ENCODE measurements around the gene PTPN9.

PTPN9 gene

GRCh38 chr15:75597667-75598341 lies 18.7 kb upstream of the PTPN9 start:
- Mint-ChIP-seq H3K4me1 (no peaks in the 10 kb centered on the region), H3K27me3 (ENCODE audit: low read depth) (no peaks in the 10 kb centered on the region), H3K27ac (no peak overlapping the region), H3K36me3 (ENCODE audit: low read depth) (peaks cover 48% of the 10 kb centered on the region), H3K9me3 (no peaks in the 10 kb centered on the region), H3K4me3 (no peak overlapping the region)
- TF ChIP-seq, protein P1, sequence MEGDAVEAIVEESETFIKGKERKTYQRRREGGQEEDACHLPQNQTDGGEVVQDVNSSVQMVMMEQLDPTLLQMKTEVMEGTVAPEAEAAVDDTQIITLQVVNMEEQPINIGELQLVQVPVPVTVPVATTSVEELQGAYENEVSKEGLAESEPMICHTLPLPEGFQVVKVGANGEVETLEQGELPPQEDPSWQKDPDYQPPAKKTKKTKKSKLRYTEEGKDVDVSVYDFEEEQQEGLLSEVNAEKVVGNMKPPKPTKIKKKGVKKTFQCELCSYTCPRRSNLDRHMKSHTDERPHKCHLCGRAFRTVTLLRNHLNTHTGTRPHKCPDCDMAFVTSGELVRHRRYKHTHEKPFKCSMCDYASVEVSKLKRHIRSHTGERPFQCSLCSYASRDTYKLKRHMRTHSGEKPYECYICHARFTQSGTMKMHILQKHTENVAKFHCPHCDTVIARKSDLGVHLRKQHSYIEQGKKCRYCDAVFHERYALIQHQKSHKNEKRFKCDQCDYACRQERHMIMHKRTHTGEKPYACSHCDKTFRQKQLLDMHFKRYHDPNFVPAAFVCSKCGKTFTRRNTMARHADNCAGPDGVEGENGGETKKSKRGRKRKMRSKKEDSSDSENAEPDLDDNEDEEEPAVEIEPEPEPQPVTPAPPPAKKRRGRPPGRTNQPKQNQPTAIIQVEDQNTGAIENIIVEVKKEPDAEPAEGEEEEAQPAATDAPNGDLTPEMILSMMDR (IDR thresholded peaks at IDR 0.05; ENCODE audit: unreplicated experiment in 3 of 3), result peak in 2 of 3 experiments; percentile 24

DNA sequence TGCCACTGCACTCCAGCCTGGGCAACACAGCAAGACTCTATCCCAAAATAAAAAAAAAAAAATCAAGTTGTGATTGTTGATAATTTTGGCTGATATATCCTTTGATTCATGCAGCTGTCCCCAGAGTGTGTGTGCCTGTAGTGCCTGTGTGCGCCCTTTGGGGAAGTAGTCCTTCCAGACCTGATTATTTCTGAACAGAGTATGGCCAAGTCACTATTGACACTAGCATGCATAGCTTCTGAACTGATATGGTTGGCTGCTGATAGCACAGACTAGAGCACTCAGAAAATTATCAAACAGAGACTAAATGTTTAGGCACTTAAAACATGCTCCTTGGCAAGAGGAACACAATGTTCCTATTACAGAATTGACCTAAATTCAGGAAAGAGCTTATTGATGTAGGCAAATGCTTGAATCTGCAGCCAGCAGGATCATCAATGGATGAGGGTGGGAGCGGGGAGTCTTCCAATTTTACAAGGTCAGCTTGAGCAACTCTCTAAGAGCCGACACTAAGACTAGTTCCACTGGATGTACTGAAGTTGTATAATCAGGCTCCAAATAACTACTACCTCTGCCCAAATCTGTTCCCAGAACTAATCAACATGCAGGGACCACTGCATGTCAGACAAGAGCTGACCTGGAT lies 17.7 kb upstream of the PTPN9 start:
- no peaks in the 10 kb centered on the region for H3K4me1 Mint-ChIP-seq
- no peaks in the 10 kb centered on the region for H3K9me3 Mint-ChIP-seq
- TF ChIP-seq, protein P1 (IDR thresholded peaks at IDR 0.05; ENCODE audit: unreplicated experiment in 3 of 3), result no peak
- H3K27ac Mint-ChIP-seq, result no peak overlapping the region
- H3K36me3 Mint-ChIP-seq (ENCODE audit: low read depth), result peaks cover 51% of the 10 kb centered on the region
- H3K4me3 Mint-ChIP-seq, result no peak overlapping the region
- no peaks in the 10 kb centered on the region for H3K27me3 Mint-ChIP-seq (ENCODE audit: low read depth)

DNA sequence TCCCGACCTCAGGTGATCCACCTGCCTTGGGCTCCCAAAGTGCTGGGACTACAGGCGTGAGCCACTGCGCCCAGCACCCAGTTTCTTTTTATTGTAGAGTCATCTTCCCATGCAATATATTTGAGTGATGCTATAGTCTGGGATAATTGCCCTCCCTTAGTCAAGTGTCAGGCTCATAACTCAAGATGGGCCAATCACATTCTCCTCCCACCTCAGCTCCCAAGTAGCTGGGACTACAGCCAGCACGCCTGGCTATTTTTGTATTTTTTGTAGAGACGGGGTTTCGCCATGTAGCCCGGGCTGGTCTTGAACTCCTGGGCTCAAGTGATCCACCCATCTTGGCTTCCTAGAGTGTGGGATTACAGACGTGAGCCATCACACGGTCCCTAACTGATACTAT lies 15.2 kb upstream of the PTPN9 start:
- Mint-ChIP-seq H3K36me3 (ENCODE audit: low read depth) (peaks cover 46% of the 10 kb centered on the region), H3K4me1 (no peaks in the 10 kb centered on the region), H3K27ac (no peak overlapping the region), H3K27me3 (ENCODE audit: low read depth) (no peaks in the 10 kb centered on the region), H3K4me3 (no peak overlapping the region), H3K9me3 (no peaks in the 10 kb centered on the region)
- TF ChIP-seq, protein P1 (IDR thresholded peaks at IDR 0.05; ENCODE audit: unreplicated experiment in 3 of 3), result no peak

DNA sequence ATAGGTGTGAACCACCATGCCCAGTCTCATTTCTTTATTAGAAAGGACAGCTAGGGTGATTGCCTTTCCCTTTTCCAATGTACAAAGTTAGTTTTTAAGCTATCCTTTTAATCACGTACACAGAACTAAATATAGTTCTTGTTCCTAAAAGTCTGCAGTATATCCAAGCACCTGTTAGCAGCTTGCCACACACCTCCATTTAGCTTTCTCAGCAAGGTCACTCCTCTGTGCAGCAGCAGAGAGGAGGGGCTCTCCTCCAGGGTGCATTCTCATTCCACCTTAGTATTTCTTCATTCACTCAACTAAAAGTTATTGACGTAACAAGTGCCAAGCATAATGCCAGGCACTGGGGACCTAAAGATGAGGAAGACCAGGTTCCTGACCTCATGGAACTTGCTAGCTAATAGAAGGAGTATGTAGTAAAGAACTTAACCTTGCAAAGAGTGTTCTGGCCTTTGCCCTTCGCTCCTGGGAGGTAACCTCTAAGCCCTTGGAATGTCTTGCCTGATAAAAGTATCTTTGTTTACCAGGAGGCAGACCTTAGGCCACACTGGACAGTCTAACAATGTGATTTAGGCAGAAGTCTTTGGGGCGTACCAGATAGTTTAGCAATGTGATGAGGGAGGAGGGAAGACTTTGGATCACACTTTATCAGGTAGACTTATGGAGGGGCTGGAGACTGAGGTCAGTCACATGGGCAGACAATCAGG lies 12.7 kb upstream of the PTPN9 start:
- Mint-ChIP-seq H3K9me3 (no peaks in the 10 kb centered on the region), H3K36me3 (ENCODE audit: low read depth) (peaks cover 39% of the 10 kb centered on the region), H3K27me3 (ENCODE audit: low read depth) (no peaks in the 10 kb centered on the region), H3K27ac (no peak overlapping the region), H3K4me1 (no peaks in the 10 kb centered on the region), H3K4me3 (no peak overlapping the region)
- TF ChIP-seq, protein P1 (IDR thresholded peaks at IDR 0.05; ENCODE audit: unreplicated experiment in 3 of 3), result no peak

DNA sequence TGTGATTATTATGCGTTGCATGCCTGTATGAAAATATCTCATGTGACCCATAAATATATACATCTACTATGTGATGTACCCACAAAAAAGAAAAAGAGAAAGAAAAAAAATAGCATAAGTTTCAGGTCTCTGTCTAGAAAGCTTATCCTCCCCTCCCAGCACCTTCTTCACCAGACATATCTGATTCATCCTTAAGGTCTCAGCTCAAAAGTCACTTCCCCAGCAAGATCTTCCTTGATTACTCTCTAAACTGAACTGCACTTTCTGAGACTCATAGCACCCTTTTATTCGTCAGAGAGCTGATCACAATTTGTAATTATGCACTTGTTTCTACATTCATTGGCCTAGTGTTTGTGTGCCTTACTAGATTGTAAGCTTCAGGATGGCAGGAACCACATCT lies 11.1 kb upstream of the PTPN9 start:
- H3K4me3 Mint-ChIP-seq, result no peak overlapping the region
- H3K9me3 Mint-ChIP-seq, result no peaks in the 10 kb centered on the region
- H3K4me1 Mint-ChIP-seq, result no peaks in the 10 kb centered on the region
- no peaks in the 10 kb centered on the region for H3K27me3 Mint-ChIP-seq (ENCODE audit: low read depth)
- H3K27ac Mint-ChIP-seq, result no peak overlapping the region
- peaks cover 31% of the 10 kb centered on the region for H3K36me3 Mint-ChIP-seq (ENCODE audit: low read depth)
- TF ChIP-seq, protein P1 (IDR thresholded peaks at IDR 0.05; ENCODE audit: unreplicated experiment in 3 of 3), result no peak
